WTC11 (cell line): ENCODE results near the gene RTN3. TPM values are rescaled to one million over a fixed set of nuclear protein-coding genes. Genes with fewer than 3 reads are reported as not detected.
A peak's percentile ranks its signal among the peaks of the same experiment; 100 is the strongest.

ENCODE experiments used
- ATAC-seq: fragments of 200-7000 bp; cut with Tn5 transposase; 2 replicates; pipeline ENCODE4 v1.10.0; 2021; ENCODE audit warnings: mild to moderate bottlenecking, moderate library complexity
- CTCF ChIA-PET: fragments of 300-600 bp; sonication (Branson Sonifier 250); formaldehyde crosslinking; loops from one replicate; lab custom pipeline; 2021; ENCODE audit warnings: antibody characterized with exemption; lab: Charles Lee
- POLR2A ChIA-PET: fragments of 350-600 bp; sonication (Branson Sonifier 250); formaldehyde crosslinking; loops from one replicate; lab custom pipeline; 2021; ENCODE audit warnings: antibody characterized with exemption; lab: Charles Lee
- DNase-seq: peaks from one replicate; pipeline ENCODE4 v3.0.0; 2021; ENCODE audit warnings: low spot score
- H3K27ac Mint-ChIP-seq: 2 replicates; pipeline ENCODE4 v1.8.0; 2021; ENCODE audit warnings: mixed read lengths
- H3K27me3 Mint-ChIP-seq: 2 replicates; pipeline ENCODE4 v1.8.0; 2021; ENCODE audit warnings: low read depth, mild to moderate bottlenecking, moderate library complexity, mixed read lengths
- H3K36me3 Mint-ChIP-seq: 2 replicates; pipeline ENCODE4 v1.8.0; 2021; ENCODE audit warnings: mixed read lengths
- H3K4me1 Mint-ChIP-seq: 2 replicates; pipeline ENCODE4 v1.8.0; 2022; ENCODE audit warnings: mixed read lengths
- H3K4me3 Mint-ChIP-seq: 2 replicates; pipeline ENCODE4 v1.8.0; 2021; ENCODE audit warnings: mild to moderate bottlenecking, moderate library complexity, mixed read lengths
- H3K9me3 Mint-ChIP-seq: 2 replicates; pipeline ENCODE4 v1.8.0; 2021; ENCODE audit warnings: mixed read lengths
- ATF1 ChIP-seq: sonication (generic); formaldehyde crosslinking; IDR thresholded peaks from 2 replicates; pipeline ENCODE4 v1.8.1; 2023; ENCODE audit warnings: mild to moderate bottlenecking, moderate library complexity, missing genetic modification reagents
- ATF2 ChIP-seq: sonication (generic); formaldehyde crosslinking; IDR thresholded peaks from 2 replicates; pipeline ENCODE4 v1.8.1; 2022; ENCODE audit warnings: low read depth, missing genetic modification reagents, borderline replicate concordance
- ATF6 ChIP-seq: sonication (generic); formaldehyde crosslinking; IDR thresholded peaks from 2 replicates; pipeline ENCODE4 v1.8.1; 2023; ENCODE audit warnings: mild to moderate bottlenecking, missing genetic modification reagents
- CBFB ChIP-seq: sonication (generic); formaldehyde crosslinking; IDR thresholded peaks from 2 replicates; pipeline ENCODE4 v1.8.1; 2022; ENCODE audit warnings: mild to moderate bottlenecking, low read depth, missing genetic modification reagents
- ELF4 ChIP-seq: sonication (generic); formaldehyde crosslinking; IDR thresholded peaks from 2 replicates; pipeline ENCODE4 v1.8.1; 2022; ENCODE audit warnings: low read depth, mild to moderate bottlenecking, moderate library complexity, missing genetic modification reagents
- ETV6 ChIP-seq: sonication (generic); formaldehyde crosslinking; IDR thresholded peaks from 2 replicates; pipeline ENCODE4 v1.8.1; 2022; ENCODE audit warnings: mild to moderate bottlenecking, missing genetic modification reagents
- GRHL2 ChIP-seq: fragments of 250-450 bp; sonication (Bioruptor Pico); IDR thresholded peaks from 2 replicates; pipeline ENCODE4 v1.8.0; 2022; ENCODE audit warnings: mild to moderate bottlenecking, moderate library complexity; ENCODE audit not compliant: insufficient replicate concordance, severe bottlenecking
- HMGXB4 ChIP-seq: sonication (generic); formaldehyde crosslinking; IDR thresholded peaks from 2 replicates; pipeline ENCODE4 v1.8.1; 2023; ENCODE audit warnings: mild to moderate bottlenecking, moderate library complexity, missing genetic modification reagents
- IRF2 ChIP-seq: sonication (generic); formaldehyde crosslinking; IDR thresholded peaks from 2 replicates; pipeline ENCODE4 v1.8.0; 2022; ENCODE audit warnings: low read depth, missing genetic modification reagents, borderline replicate concordance
- JUN ChIP-seq: sonication (generic); formaldehyde crosslinking; IDR thresholded peaks from 2 replicates; pipeline ENCODE4 v1.8.0; 2023; ENCODE audit warnings: mild to moderate bottlenecking, missing genetic modification reagents
- MLX ChIP-seq: sonication (generic); formaldehyde crosslinking; IDR thresholded peaks from 2 replicates; pipeline ENCODE4 v1.8.1; 2023; ENCODE audit warnings: mild to moderate bottlenecking, missing genetic modification reagents, moderate library complexity
- MYBL2 ChIP-seq: sonication (generic); formaldehyde crosslinking; IDR thresholded peaks from 2 replicates; pipeline ENCODE4 v1.8.1; 2023; ENCODE audit warnings: mild to moderate bottlenecking, moderate library complexity, missing genetic modification reagents
- NFATC4 ChIP-seq: fragments of 250-450 bp; sonication (Bioruptor Pico); IDR thresholded peaks from 2 replicates; pipeline ENCODE4 v1.9.0; 2021; ENCODE audit warnings: mild to moderate bottlenecking
- NFE2L1 ChIP-seq: sonication (generic); formaldehyde crosslinking; IDR thresholded peaks from 2 replicates; pipeline ENCODE4 v1.8.1; 2023; ENCODE audit warnings: missing genetic modification reagents
- NFYB ChIP-seq: sonication (generic); formaldehyde crosslinking; conservative IDR thresholded peaks from 2 replicates; pipeline ENCODE4 v1.8.0; 2022; ENCODE audit warnings: low read depth, missing genetic modification reagents
- NR2C2 ChIP-seq: sonication (generic); formaldehyde crosslinking; IDR thresholded peaks from 2 replicates; pipeline ENCODE4 v1.8.0; 2022; ENCODE audit warnings: mild to moderate bottlenecking, missing genetic modification reagents
- PRRX2 ChIP-seq: fragments of 250-450 bp; sonication (Bioruptor Pico); IDR thresholded peaks from 2 replicates; pipeline ENCODE4 v1.8.0; 2021; ENCODE audit warnings: mild to moderate bottlenecking
- TP53 ChIP-seq: sonication (generic); formaldehyde crosslinking; IDR thresholded peaks from 2 replicates; pipeline ENCODE4 v1.8.1; 2023; ENCODE audit warnings: mild to moderate bottlenecking, missing genetic modification reagents
- ZNF219 ChIP-seq: sonication (generic); formaldehyde crosslinking; IDR thresholded peaks from 2 replicates; pipeline ENCODE4 v1.8.0; 2023; ENCODE audit warnings: missing genetic modification reagents, mild to moderate bottlenecking, borderline replicate concordance
- ZNF263 ChIP-seq: sonication (generic); formaldehyde crosslinking; IDR thresholded peaks from 2 replicates; pipeline ENCODE4 v1.8.1; 2022; ENCODE audit warnings: low read depth, mild to moderate bottlenecking, moderate library complexity, missing genetic modification reagents
- ZNF416 ChIP-seq: fragments of 250-450 bp; sonication (Bioruptor Pico); IDR thresholded peaks from 2 replicates; pipeline ENCODE4 v1.9.0; 2021; ENCODE audit warnings: mild to moderate bottlenecking, inconsistent platforms
- ZNF423 ChIP-seq: fragments of 250-450 bp; sonication (Bioruptor Pico); IDR thresholded peaks from 2 replicates; pipeline ENCODE4 v2.1.2; 2022; ENCODE audit warnings: mild to moderate bottlenecking, moderate library complexity
- ZNF671 ChIP-seq: fragments of 250-450 bp; sonication (Bioruptor Pico); IDR thresholded peaks from 2 replicates; pipeline ENCODE4 v1.8.0; 2021; ENCODE audit warnings: mild to moderate bottlenecking
- total RNA-seq: library from RNA; stranded (reverse); gene quantifications from 3 replicates; pipeline ENCODE4 v1.2.3, GENCODE V29; 2021

The RTN3 gene
- total RNA-seq, 1 experiment from 2014 or later: 159 TPM

GRCh38 chr11:63769042-63769713, 87.9 kb downstream of the RTN3 start:
- Mint-ChIP-seq H3K4me3 (no peak overlapping the region), H3K9me3 (no peaks in the 10 kb centered on the region), H3K36me3 (no peaks in the 10 kb centered on the region), H3K27ac (no peak overlapping the region), H3K27me3 (peaks cover 36% of the 10 kb centered on the region), H3K4me1 (peaks cover 37% of the 10 kb centered on the region)
- ATAC-seq (peak; percentile 2; the same call in 1 of the 2 replicates), DNase-seq (peak; percentile 32)
- ChIA-PET POLR2A (interaction anchor here (1.0 to 1.9 kb wide), 3 partner anchors 45 to 61 kb away, joined by 3 to 6 read pairs (median 3); no protein-coding TSS in a partner anchor), CTCF (interaction anchor here (0.6 to 3.4 kb wide), 10 partner anchors 10 to 177 kb away, joined by 3 to 26 read pairs (median 10); partner anchors contain the start of genes MARK2, RCOR2 and SPINDOC)
- TF ChIP-seq ZNF423 (CRISPR knock-in tag) (peak; percentile 33; the same call in 1 of the 2 replicates), PRRX2 (no peak), TP53 (CRISPR knock-in tag) (no peak; the same call in 1 of the 2 replicates), HMGXB4 (CRISPR knock-in tag) (peak; percentile 89), ZNF263 (peak; percentile 42; the same call in 1 of the 2 replicates), ZNF416 (0 out of 2 replicates have a peak, but pooled peaks have one; percentile 13), ELF4 (0 out of 2 replicates have a peak, but pooled peaks have one; percentile 64), MLX (no peak), ETV6 (CRISPR knock-in tag) (peak; percentile 27; the same call in 1 of the 2 replicates)

- Mint-ChIP-seq H3K4me3 (peak overlapping the region; percentile 71), H3K4me1 (peaks cover 37% of the 10 kb centered on the region), H3K27me3 (peaks cover 41% of the 10 kb centered on the region), H3K27ac (no peak overlapping the region), H3K9me3 (no peaks in the 10 kb centered on the region), H3K36me3 (no peaks in the 10 kb centered on the region)
- DNase-seq (peak; percentile 24), ATAC-seq (no peak)
- 0 out of 2 replicates have a peak, but pooled peaks have one; percentile 21 for TF ChIP-seq MYBL2 (CRISPR knock-in tag)
- no peak for TF ChIP-seq JUN
- peak; percentile 55 for TF ChIP-seq ZNF423 (CRISPR knock-in tag)
- 0 out of 2 replicates have a peak, but pooled peaks have one; percentile 2 for TF ChIP-seq HMGXB4 (CRISPR knock-in tag)
- POLR2A ChIA-PET: interaction anchor here (0.6 kb wide), 1 partner anchor 1917 kb away, joined by 9 read pairs; no protein-coding TSS in a partner anchor
- CTCF ChIA-PET: interaction anchor here (0.6 to 3.4 kb wide), 7 partner anchors 9 to 176 kb away, joined by 3 to 26 read pairs (median 10); partner anchors contain the start of genes MARK2, RCOR2 and SPINDOC
Measured at GRCh38 chr11:63769714-63770455, 88.6 kb downstream of the RTN3 start.

- H3K27me3 Mint-ChIP-seq: peaks cover 48% of the 10 kb centered on the region
- ATAC-seq (no peak), DNase-seq (no peak)
- peak overlapping the region; percentile 71 for H3K4me3 Mint-ChIP-seq
- ChIA-PET POLR2A (interaction anchor here (0.6 kb wide), 1 partner anchor 1916 kb away, joined by 9 read pairs; no protein-coding TSS in a partner anchor), CTCF (interaction anchor here (0.9 kb wide), 1 partner anchor 175 kb away, joined by 3 read pairs; no protein-coding TSS in a partner anchor)
- H3K36me3 Mint-ChIP-seq: no peaks in the 10 kb centered on the region
- peaks cover 31% of the 10 kb centered on the region for H3K4me1 Mint-ChIP-seq
- no peaks in the 10 kb centered on the region for H3K9me3 Mint-ChIP-seq
- H3K27ac Mint-ChIP-seq: no peak overlapping the region
- TF ChIP-seq NR2C2 (CRISPR knock-in tag) (no peak), GRHL2 (CRISPR knock-in tag) (no peak), ATF2 (CRISPR knock-in tag) (no peak), ZNF219 (CRISPR knock-in tag) (no peak), CBFB (no peak), MYBL2 (CRISPR knock-in tag) (no peak), NFE2L1 (CRISPR knock-in tag) (no peak), ATF1 (CRISPR knock-in tag) (no peak), ATF6 (CRISPR knock-in tag) (no peak), NFATC4 (no peak), NFYB (no peak), IRF2 (CRISPR knock-in tag) (no peak), ZNF671 (no peak)
Measured at GRCh38 chr11:63770763-63771162, 89.5 kb downstream of the RTN3 start.
